ENCODE results near the gene VEZT.
"Not testable (repeated sequence)": the region's sequence is repeated elsewhere in the genome, so short reads cannot be mapped to it uniquely, and the experiment has no call there.

VEZT gene

DNA sequence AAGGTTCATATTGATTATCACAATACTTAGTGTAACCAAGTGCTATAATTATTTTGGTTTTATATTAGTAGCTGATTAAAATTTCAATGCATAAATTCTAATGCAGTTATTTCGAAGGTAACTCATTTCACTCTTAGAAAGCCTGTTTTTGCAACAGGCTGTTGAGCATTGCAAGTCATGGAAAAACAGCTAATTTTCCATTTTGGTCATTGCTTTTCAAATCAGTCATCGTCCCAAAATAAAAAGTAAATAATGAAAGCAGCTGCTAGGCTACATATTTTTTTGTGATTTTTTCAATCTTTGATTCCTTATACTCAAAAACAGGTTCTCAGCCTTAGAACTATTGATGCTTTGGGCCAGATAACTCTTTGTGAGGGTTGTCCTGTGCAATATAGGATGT lies 22.9 kb downstream of the VEZT start:
- DNase-seq (ENCODE audit: low read depth in 1 of 2, low spot score in 1 of 2) = no peak
- Histone ChIP-seq H3K27me3 (ENCODE audit: insufficient read depth, poor library complexity, severe bottlenecking) (no peaks in the 10 kb centered on the region), H3K27ac (replicated peaks) (no peak overlapping the region), H3K4me3 (replicated peaks; ENCODE audit: insufficient read depth, low read length) (no peak overlapping the region)
- TF ChIP-seq, protein P1, sequence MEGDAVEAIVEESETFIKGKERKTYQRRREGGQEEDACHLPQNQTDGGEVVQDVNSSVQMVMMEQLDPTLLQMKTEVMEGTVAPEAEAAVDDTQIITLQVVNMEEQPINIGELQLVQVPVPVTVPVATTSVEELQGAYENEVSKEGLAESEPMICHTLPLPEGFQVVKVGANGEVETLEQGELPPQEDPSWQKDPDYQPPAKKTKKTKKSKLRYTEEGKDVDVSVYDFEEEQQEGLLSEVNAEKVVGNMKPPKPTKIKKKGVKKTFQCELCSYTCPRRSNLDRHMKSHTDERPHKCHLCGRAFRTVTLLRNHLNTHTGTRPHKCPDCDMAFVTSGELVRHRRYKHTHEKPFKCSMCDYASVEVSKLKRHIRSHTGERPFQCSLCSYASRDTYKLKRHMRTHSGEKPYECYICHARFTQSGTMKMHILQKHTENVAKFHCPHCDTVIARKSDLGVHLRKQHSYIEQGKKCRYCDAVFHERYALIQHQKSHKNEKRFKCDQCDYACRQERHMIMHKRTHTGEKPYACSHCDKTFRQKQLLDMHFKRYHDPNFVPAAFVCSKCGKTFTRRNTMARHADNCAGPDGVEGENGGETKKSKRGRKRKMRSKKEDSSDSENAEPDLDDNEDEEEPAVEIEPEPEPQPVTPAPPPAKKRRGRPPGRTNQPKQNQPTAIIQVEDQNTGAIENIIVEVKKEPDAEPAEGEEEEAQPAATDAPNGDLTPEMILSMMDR (IDR thresholded peaks at IDR 0.05; ENCODE audit: insufficient read depth, low read length) = no peak

DNA sequence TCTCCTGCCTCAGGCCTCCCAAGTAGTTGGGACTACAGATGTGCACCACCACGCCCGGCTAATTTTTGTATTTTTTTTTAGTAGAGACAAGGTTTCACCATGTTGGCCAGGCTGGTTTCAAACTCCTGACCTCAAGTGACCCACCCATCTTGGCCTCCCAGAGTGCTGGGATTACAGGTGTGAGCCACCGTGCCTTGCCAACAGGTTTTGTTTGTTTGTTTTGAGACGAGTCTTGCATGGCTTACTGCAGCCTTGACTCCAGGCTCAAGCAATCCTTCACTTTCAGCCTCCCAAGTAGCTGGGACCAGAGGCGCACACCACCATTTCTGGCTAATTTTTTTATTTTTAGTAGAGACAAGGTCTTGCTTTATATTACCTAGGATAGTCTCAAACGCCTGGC lies 23.5 kb downstream of the VEZT start:
- H3K4me3 ChIP-seq (replicated peaks; ENCODE audit: insufficient read depth, low read length); DNase-seq (ENCODE audit: low read depth in 1 of 2, low spot score in 1 of 2); H3K27me3 ChIP-seq (ENCODE audit: insufficient read depth, poor library complexity, severe bottlenecking); H3K27ac ChIP-seq (replicated peaks): not testable (repeated sequence)

DNA sequence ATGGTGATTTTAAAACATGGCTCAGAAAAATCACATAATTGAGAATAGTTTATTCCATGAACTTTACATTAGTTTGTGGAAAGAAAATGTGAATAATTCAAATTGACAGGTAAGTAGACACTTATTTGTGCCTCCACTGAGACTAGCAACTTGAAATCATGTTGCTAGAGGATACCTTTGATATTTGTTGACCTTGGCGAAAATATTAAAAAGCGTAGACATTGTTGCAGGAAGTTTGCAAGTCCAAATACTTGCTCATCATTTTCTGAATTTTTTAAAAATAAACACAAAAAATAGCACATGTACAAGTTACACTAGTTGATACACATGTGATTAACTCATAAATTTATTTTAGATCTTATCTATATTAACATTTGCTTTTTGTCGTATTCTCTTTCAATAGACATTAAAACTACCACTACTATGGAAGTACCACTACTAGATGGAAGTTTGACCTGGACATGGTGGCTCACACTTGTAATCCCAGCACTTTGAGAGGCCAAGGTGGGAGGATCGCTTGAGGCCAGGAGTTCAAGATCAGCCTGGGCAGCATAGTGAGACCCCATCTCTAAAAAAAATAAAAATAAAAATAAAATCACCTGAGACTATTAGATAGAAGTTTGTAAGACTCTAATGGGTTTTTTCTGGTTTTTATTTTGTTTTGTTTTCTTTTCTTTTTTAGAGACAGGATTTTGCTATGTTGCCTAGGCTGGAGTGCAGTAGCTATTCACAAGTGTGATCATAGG lies 24.3 kb downstream of the VEZT start:
- TF ChIP-seq, protein P2, sequence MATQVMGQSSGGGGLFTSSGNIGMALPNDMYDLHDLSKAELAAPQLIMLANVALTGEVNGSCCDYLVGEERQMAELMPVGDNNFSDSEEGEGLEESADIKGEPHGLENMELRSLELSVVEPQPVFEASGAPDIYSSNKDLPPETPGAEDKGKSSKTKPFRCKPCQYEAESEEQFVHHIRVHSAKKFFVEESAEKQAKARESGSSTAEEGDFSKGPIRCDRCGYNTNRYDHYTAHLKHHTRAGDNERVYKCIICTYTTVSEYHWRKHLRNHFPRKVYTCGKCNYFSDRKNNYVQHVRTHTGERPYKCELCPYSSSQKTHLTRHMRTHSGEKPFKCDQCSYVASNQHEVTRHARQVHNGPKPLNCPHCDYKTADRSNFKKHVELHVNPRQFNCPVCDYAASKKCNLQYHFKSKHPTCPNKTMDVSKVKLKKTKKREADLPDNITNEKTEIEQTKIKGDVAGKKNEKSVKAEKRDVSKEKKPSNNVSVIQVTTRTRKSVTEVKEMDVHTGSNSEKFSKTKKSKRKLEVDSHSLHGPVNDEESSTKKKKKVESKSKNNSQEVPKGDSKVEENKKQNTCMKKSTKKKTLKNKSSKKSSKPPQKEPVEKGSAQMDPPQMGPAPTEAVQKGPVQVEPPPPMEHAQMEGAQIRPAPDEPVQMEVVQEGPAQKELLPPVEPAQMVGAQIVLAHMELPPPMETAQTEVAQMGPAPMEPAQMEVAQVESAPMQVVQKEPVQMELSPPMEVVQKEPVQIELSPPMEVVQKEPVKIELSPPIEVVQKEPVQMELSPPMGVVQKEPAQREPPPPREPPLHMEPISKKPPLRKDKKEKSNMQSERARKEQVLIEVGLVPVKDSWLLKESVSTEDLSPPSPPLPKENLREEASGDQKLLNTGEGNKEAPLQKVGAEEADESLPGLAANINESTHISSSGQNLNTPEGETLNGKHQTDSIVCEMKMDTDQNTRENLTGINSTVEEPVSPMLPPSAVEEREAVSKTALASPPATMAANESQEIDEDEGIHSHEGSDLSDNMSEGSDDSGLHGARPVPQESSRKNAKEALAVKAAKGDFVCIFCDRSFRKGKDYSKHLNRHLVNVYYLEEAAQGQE (IDR thresholded peaks at IDR 0.05; ENCODE audit: insufficient replicate concordance, low read depth) = no peak
- TF ChIP-seq, protein P1 (IDR thresholded peaks at IDR 0.05; ENCODE audit: insufficient read depth, low read length) = no peak
- no peak for TF ChIP-seq GABPA (IDR thresholded peaks at IDR 0.05; ENCODE audit: low read depth)
- no peak for TF ChIP-seq POLR2AphosphoS5 (IDR thresholded peaks at IDR 0.05; ENCODE audit: low read depth)
- TF ChIP-seq SPI1 (IDR thresholded peaks at IDR 0.05; ENCODE audit: borderline replicate concordance, low read depth) = no peak
- Histone ChIP-seq H3K4me3 (replicated peaks; ENCODE audit: insufficient read depth, low read length) (no peak overlapping the region), H3K27ac (replicated peaks) (no peak overlapping the region), H3K27me3 (ENCODE audit: insufficient read depth, poor library complexity, severe bottlenecking) (no peaks in the 10 kb centered on the region)
- DNase-seq (ENCODE audit: low read depth in 1 of 2, low spot score in 1 of 2) = no peak

DNA sequence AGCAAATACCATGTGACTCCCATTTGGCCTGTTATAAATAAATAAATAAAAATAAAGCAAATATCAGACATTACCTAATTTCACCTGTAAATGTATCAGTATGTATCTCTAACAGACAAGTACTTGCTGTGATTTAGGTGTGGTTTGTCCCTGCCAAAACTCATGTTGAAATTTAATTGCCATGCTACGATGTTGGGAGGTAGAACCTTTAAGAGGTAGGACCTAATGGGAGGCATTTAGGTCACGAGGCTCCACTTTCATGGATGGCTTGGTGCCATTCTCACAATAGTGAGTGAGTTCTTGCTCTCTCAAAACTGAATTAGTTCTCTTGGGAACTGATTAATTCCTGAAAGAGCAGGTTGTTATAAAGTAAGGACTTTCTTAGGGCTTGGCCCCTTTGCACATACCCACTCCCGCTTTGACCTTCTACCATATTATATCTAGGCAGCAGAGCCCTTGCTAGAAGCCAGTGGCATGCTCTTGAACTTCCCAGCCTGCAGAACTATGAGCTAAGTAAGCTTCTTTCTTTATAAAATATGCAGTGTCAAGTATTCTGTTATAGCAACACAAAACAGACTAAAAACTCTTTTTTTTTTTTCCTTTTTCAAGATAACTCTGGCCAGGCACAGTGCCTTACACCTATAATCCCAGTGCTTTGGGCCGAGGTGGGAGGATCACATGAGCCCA lies 26.0 kb downstream of the VEZT start:
- Histone ChIP-seq H3K4me3 (replicated peaks; ENCODE audit: insufficient read depth, low read length) (no peak overlapping the region), H3K27me3 (ENCODE audit: insufficient read depth, poor library complexity, severe bottlenecking) (no peaks in the 10 kb centered on the region), H3K27ac (replicated peaks) (no peak overlapping the region)
- TF ChIP-seq GABPA (IDR thresholded peaks at IDR 0.05; ENCODE audit: low read depth) (no peak), POLR2AphosphoS5 (IDR thresholded peaks at IDR 0.05; ENCODE audit: low read depth) (no peak), SPI1 (IDR thresholded peaks at IDR 0.05; ENCODE audit: borderline replicate concordance, low read depth) (no peak)
- TF ChIP-seq, protein P2 (IDR thresholded peaks at IDR 0.05; ENCODE audit: insufficient replicate concordance, low read depth) = no peak
- TF ChIP-seq, protein P1 (IDR thresholded peaks at IDR 0.05; ENCODE audit: insufficient read depth, low read length) = no peak
- no peak for DNase-seq (ENCODE audit: low read depth in 1 of 2, low spot score in 1 of 2)
